Skeletal muscle cell (primary cell): ENCODE results near the gene HSPB9.

Source experiments
- DNase-seq: peaks from one replicate; pipeline ENCODE4 v3.0.0-alpha.2; 2010; ENCODE audit warnings: low read depth
- H3K4me3 ChIP-seq: 2 replicates; pipeline ENCODE4 v1.5.1; 2011; ENCODE audit warnings: low read depth, mild to moderate bottlenecking, control low read depth, low read length, moderate library complexity

HSPB9 gene

GRCh38 chr17:42098730-42099399 lies 23.7 kb upstream of the HSPB9 start:
- no peak for DNase-seq
- no peak overlapping the region for H3K4me3 ChIP-seq

GRCh38 chr17:42101513-42102292 lies 20.9 kb upstream of the HSPB9 start:
- no peak overlapping the region for H3K4me3 ChIP-seq
- DNase-seq = no peak

GRCh38 chr17:42103221-42103954 lies 19.2 kb upstream of the HSPB9 start:
- DNase-seq = no peak

GRCh38 chr17:42104264-42104663 lies 18.3 kb upstream of the HSPB9 start:
- no peak overlapping the region for H3K4me3 ChIP-seq
- no peak for DNase-seq

More at GRCh38 chr17:42103221-42103954, 19.2 kb upstream of the HSPB9 start:
- H3K4me3 ChIP-seq = no peak overlapping the region

- no peak for DNase-seq
- H3K4me3 ChIP-seq = no peak overlapping the region
Observed at GRCh38 chr17:42106009-42106408, 16.6 kb upstream of the HSPB9 start.

GRCh38 chr17:42107124-42107523 lies 15.5 kb upstream of the HSPB9 start:
- peak overlapping the region; percentile 39 for H3K4me3 ChIP-seq
- no peak for DNase-seq

GRCh38 chr17:42107597-42108576 lies 14.7 kb upstream of the HSPB9 start:
- DNase-seq = no peak
- peak overlapping the region; percentile 39 for H3K4me3 ChIP-seq

- no peak for DNase-seq
- H3K4me3 ChIP-seq = no peak overlapping the region
Observed at GRCh38 chr17:42109086-42109485, 13.5 kb upstream of the HSPB9 start.

- DNase-seq = no peak
- no peak overlapping the region for H3K4me3 ChIP-seq
Observed at GRCh38 chr17:42110301-42111264, 12.0 kb upstream of the HSPB9 start.

- no peak for DNase-seq
- H3K4me3 ChIP-seq = no peak overlapping the region
Observed at GRCh38 chr17:42111265-42111636, 11.4 kb upstream of the HSPB9 start.

GRCh38 chr17:42111871-42112551 lies 10.6 kb upstream of the HSPB9 start:
- DNase-seq = no peak
- H3K4me3 ChIP-seq = peak overlapping the region; percentile 41

GRCh38 chr17:42112552-42113176 lies 9.9 kb upstream of the HSPB9 start, which contains the start of gene DHX58:
TSS of gene DHX58 (minus strand) at chr17:42112714. CDS start at chr17:42111892, 822 bp downstream.
- DNase-seq = peak; percentile 56
- H3K4me3 ChIP-seq = peak within 1 kb of the TSS; percentile 41

GRCh38 chr17:42113293-42114069 lies 9.1 kb upstream of the HSPB9 start:
- no peak for DNase-seq
- H3K4me3 ChIP-seq = no peak overlapping the region

- no peak overlapping the region for H3K4me3 ChIP-seq
Observed at GRCh38 chr17:42114118-42114517, 8.5 kb upstream of the HSPB9 start.

GRCh38 chr17:42116705-42117396 lies 5.8 kb upstream of the HSPB9 start:
- DNase-seq = peak; percentile 31
- H3K4me3 ChIP-seq = no peak overlapping the region

More at GRCh38 chr17:42114118-42114517, 8.5 kb upstream of the HSPB9 start:
- no peak for DNase-seq
